Left ventricle myocardium inferior (tissue), 1 donor: ENCODE measurements around the gene NUBPL. TPM values are rescaled to one million over a fixed set of nuclear protein-coding genes. Genes with fewer than 3 reads are reported as not detected.
A peak's percentile ranks its signal among the peaks of the same experiment; 100 is the strongest.

Source experiments
- DNase-seq: peaks from one replicate; pipeline ENCODE4 v3.0.0-alpha.2; 2020
- H3K27ac ChIP-seq: fragments of 200-600 bp; replicated peaks from 2 replicates; pipeline ENCODE4 v1.8.0; 2021
- H3K27me3 ChIP-seq: fragments of 200-600 bp; 2 replicates; pipeline ENCODE4 v1.8.0; 2021; ENCODE audit warnings: low read depth
- H3K36me3 ChIP-seq: fragments of 200-600 bp; 2 replicates; pipeline ENCODE4 v1.8.0; 2021
- H3K4me1 ChIP-seq: fragments of 200-600 bp; 2 replicates; pipeline ENCODE4 v1.8.0; 2021
- H3K4me3 ChIP-seq: fragments of 200-600 bp; 2 replicates; pipeline ENCODE4 v1.8.0; 2021; ENCODE audit warnings: mild to moderate bottlenecking, moderate library complexity
- H3K9me3 ChIP-seq: fragments of 200-600 bp; replicated peaks from 2 replicates; pipeline ENCODE4 v1.8.0; 2021
- intact Hi-C: fragments of 100-400 bp; cut with micrococcal nuclease; formaldehyde crosslinking; loops from one replicate; pipeline ENCODE4 v1.11.0; 2022
- total RNA-seq: library from RNA; stranded (reverse); fragmentation: NEBNext Ultra II Directional; extraction: Animal tissue kit (Norgen Biotek cat#: 25700); gene quantifications from one replicate; pipeline ENCODE4 v1.2.1, GENCODE V29; 2021
- TF ChIP-seq, protein P1 (sequence below): fragments of 200-600 bp; IDR thresholded peaks from 2 replicates; pipeline ENCODE4 v1.8.0; 2021; ENCODE audit warnings: antibody characterized with exemption, mild to moderate bottlenecking, borderline replicate concordance
- donor health status: DM: no; HTN: yes; CAD: no; lungs with severe emphysema.

The NUBPL gene
- total RNA-seq, 1 donor from 2014 or later: 32.2 TPM

GRCh38 chr14:31566456-31566855, 5.3 kb downstream of the NUBPL start:
- H3K9me3 ChIP-seq: no peaks in the 10 kb centered on the region
- no peaks in the 10 kb centered on the region for H3K27me3 ChIP-seq
- no peak overlapping the region for H3K27ac ChIP-seq
- no peak overlapping the region for H3K4me3 ChIP-seq
- intact Hi-C loops: no loop called here
- TF ChIP-seq, protein P1, sequence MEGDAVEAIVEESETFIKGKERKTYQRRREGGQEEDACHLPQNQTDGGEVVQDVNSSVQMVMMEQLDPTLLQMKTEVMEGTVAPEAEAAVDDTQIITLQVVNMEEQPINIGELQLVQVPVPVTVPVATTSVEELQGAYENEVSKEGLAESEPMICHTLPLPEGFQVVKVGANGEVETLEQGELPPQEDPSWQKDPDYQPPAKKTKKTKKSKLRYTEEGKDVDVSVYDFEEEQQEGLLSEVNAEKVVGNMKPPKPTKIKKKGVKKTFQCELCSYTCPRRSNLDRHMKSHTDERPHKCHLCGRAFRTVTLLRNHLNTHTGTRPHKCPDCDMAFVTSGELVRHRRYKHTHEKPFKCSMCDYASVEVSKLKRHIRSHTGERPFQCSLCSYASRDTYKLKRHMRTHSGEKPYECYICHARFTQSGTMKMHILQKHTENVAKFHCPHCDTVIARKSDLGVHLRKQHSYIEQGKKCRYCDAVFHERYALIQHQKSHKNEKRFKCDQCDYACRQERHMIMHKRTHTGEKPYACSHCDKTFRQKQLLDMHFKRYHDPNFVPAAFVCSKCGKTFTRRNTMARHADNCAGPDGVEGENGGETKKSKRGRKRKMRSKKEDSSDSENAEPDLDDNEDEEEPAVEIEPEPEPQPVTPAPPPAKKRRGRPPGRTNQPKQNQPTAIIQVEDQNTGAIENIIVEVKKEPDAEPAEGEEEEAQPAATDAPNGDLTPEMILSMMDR: no peak
- peaks cover 6% of the 10 kb centered on the region for H3K36me3 ChIP-seq
- no peak for DNase-seq
- H3K4me1 ChIP-seq: peaks cover 47% of the 10 kb centered on the region

DNA sequence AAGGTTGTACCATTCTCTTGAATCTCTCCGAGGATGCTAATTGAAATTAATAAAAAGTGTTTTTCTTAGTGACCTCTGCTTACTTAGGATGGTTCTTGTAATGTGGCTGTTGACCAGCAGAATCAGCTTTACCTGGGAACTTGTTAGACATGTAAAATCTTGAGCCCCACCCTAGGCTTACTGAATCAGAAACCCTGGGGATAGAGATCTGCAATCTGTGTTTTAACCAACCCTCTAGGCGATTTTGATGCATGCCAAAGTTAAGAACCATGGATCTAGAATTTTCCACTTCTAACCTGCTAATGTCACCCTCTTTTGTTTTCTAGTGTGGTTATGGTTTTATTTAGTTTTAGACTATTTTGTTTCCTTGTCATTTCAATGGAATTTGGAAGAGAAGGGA, 6.5 kb downstream of the NUBPL start:
- no peak for DNase-seq
- Histone ChIP-seq H3K4me3 (no peak overlapping the region), H3K27ac (peak overlapping the region; percentile 56), H3K27me3 (no peaks in the 10 kb centered on the region), H3K36me3 (peaks cover 6% of the 10 kb centered on the region), H3K4me1 (peaks cover 35% of the 10 kb centered on the region), H3K9me3 (no peaks in the 10 kb centered on the region)
- intact Hi-C loops: no loop called here
- TF ChIP-seq, protein P1: no peak

DNA sequence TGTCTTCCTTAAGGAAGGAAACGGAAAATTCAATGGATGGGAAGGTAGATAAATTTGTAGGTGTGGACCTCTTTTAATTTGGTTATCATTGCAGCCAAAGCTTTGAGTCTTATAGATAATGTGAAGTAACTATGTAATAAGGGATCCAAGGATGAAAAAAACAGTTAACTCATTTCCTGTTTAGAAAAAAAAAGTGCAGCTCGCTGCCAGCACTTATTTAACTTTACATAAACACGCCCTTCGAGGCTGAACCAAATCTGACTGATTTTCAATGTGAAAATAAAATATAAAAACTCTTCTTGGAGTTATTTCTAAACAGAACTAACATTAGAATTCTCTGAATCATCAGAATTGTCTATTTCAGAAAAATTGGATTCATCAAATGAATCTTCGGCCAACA, 7.0 kb downstream of the NUBPL start:
- H3K36me3 ChIP-seq: peaks cover 6% of the 10 kb centered on the region
- peak overlapping the region; percentile 56 for H3K27ac ChIP-seq
- peaks cover 31% of the 10 kb centered on the region for H3K4me1 ChIP-seq
- peak overlapping the region; percentile 1 for H3K4me3 ChIP-seq
- TF ChIP-seq, protein P1: no peak
- no peak for DNase-seq
- intact Hi-C loops: no loop called here
- no peaks in the 10 kb centered on the region for H3K27me3 ChIP-seq
- H3K9me3 ChIP-seq: no peaks in the 10 kb centered on the region

- intact Hi-C loops: no loop called here
- Histone ChIP-seq H3K9me3 (no peaks in the 10 kb centered on the region), H3K4me1 (peaks cover 27% of the 10 kb centered on the region), H3K36me3 (peaks cover 6% of the 10 kb centered on the region), H3K27ac (peak overlapping the region; percentile 56), H3K4me3 (no peak overlapping the region), H3K27me3 (no peaks in the 10 kb centered on the region)
- TF ChIP-seq, protein P1: no peak
- no peak for DNase-seq
Measured at GRCh38 chr14:31568671-31569070, 7.5 kb downstream of the NUBPL start.

GRCh38 chr14:31572955-31573354, 11.8 kb downstream of the NUBPL start:
- Histone ChIP-seq H3K4me3 (no peak overlapping the region), H3K9me3 (no peaks in the 10 kb centered on the region), H3K27ac (no peak overlapping the region), H3K27me3 (no peaks in the 10 kb centered on the region), H3K4me1 (peaks cover 29% of the 10 kb centered on the region), H3K36me3 (no peaks in the 10 kb centered on the region)
- TF ChIP-seq, protein P1: no peak
- intact Hi-C loops: no loop called here
- no peak for DNase-seq

- Histone ChIP-seq H3K27ac (no peak overlapping the region), H3K4me3 (no peak overlapping the region), H3K36me3 (no peaks in the 10 kb centered on the region), H3K27me3 (no peaks in the 10 kb centered on the region), H3K4me1 (peaks cover 43% of the 10 kb centered on the region), H3K9me3 (no peaks in the 10 kb centered on the region)
- TF ChIP-seq, protein P1: no peak
- intact Hi-C loops: no loop called here
- DNase-seq: no peak
Measured at GRCh38 chr14:31576949-31577348, 15.7 kb downstream of the NUBPL start.
